Measurements from ENCODE around the gene ARID5B. TPM values are rescaled to one million over a fixed set of nuclear protein-coding genes. Genes with fewer than 3 reads are reported as not detected.

ARID5B gene
- total and polyA plus RNA-seq, 5 donors = 13.7 to 31.8 (median 19.3) TPM

- intact Hi-C loops (cut with DNase I) = no loop called here
- ATAC-seq (no peak), DNase-seq (no peak)
- no peaks in the 10 kb centered on the region for H3K9me3 ChIP-seq (ENCODE audit: control insufficient read depth, low read length)
- WGBS = 94% methylated on average over 1 of the region's 1 CpG
- H3K4me1 ChIP-seq (ENCODE audit: control insufficient read depth, insufficient read depth, low read length) = no peaks in the 10 kb centered on the region
- no peak overlapping the region for H3K27ac ChIP-seq (ENCODE audit: low read length)
- H3K27me3 ChIP-seq (ENCODE audit: control insufficient read depth, insufficient read depth) = no peaks in the 10 kb centered on the region
- H3K4me3 ChIP-seq (ENCODE audit: low read length) = no peak overlapping the region
Measured at GRCh38 chr10:62109587-62110293, 208.2 kb downstream of the ARID5B start.

- H3K27me3 ChIP-seq (ENCODE audit: control insufficient read depth, insufficient read depth) = no peaks in the 10 kb centered on the region
- H3K4me1 ChIP-seq (ENCODE audit: control insufficient read depth, insufficient read depth, low read length) = no peaks in the 10 kb centered on the region
- no peak for ATAC-seq
- H3K27ac ChIP-seq (ENCODE audit: low read length) = no peak overlapping the region
- intact Hi-C loops (cut with DNase I) = no loop called here
- no peak overlapping the region for H3K4me3 ChIP-seq (ENCODE audit: low read length)
- no peak for DNase-seq
- H3K9me3 ChIP-seq (ENCODE audit: control insufficient read depth, low read length) = no peaks in the 10 kb centered on the region
Measured at GRCh38 chr10:62112300-62112699, 210.8 kb downstream of the ARID5B start.

- 65% methylated on average over 4 of the region's 4 CpGs for WGBS
- H3K4me3 ChIP-seq (ENCODE audit: low read length) = no peak overlapping the region
- no peak for DNase-seq
- no peak for ATAC-seq
- H3K4me1 ChIP-seq (ENCODE audit: control insufficient read depth, insufficient read depth, low read length) = no peaks in the 10 kb centered on the region
- no peaks in the 10 kb centered on the region for H3K27me3 ChIP-seq (ENCODE audit: control insufficient read depth, insufficient read depth)
- no peak overlapping the region for H3K27ac ChIP-seq (ENCODE audit: low read length)
- no peaks in the 10 kb centered on the region for H3K9me3 ChIP-seq (ENCODE audit: control insufficient read depth, low read length)
- intact Hi-C loops (cut with DNase I) = no loop called here
Measured at GRCh38 chr10:62112963-62113362, 211.5 kb downstream of the ARID5B start.

- 95% methylated on average over 4 of the region's 4 CpGs for WGBS
- no peak for ATAC-seq
Measured at GRCh38 chr10:62113680-62114079, 212.2 kb downstream of the ARID5B start.

GRCh38 chr10:62115321-62115720 lies 213.8 kb downstream of the ARID5B start:
- Histone ChIP-seq H3K9me3 (ENCODE audit: control insufficient read depth, low read length) (no peaks in the 10 kb centered on the region), H3K27ac (ENCODE audit: low read length) (no peak overlapping the region), H3K27me3 (ENCODE audit: control insufficient read depth, insufficient read depth) (no peaks in the 10 kb centered on the region), H3K4me1 (ENCODE audit: control insufficient read depth, insufficient read depth, low read length) (no peaks in the 10 kb centered on the region), H3K4me3 (ENCODE audit: low read length) (no peak overlapping the region)
- intact Hi-C loops (cut with DNase I) = no loop called here
- ATAC-seq (no peak), DNase-seq (no peak)
- 98% methylated on average over 4 of the region's 4 CpGs for WGBS

More at GRCh38 chr10:62113680-62114079, 212.2 kb downstream of the ARID5B start:
- intact Hi-C loops (cut with DNase I) = no loop called here
- Histone ChIP-seq H3K27ac (ENCODE audit: low read length) (no peak overlapping the region), H3K4me1 (ENCODE audit: control insufficient read depth, insufficient read depth, low read length) (no peaks in the 10 kb centered on the region), H3K4me3 (ENCODE audit: low read length) (no peak overlapping the region), H3K9me3 (ENCODE audit: control insufficient read depth, low read length) (no peaks in the 10 kb centered on the region), H3K27me3 (ENCODE audit: control insufficient read depth, insufficient read depth) (no peaks in the 10 kb centered on the region)
- DNase-seq = no peak

GRCh38 chr10:62115842-62116241 lies 214.3 kb downstream of the ARID5B start:
- ATAC-seq (no peak), DNase-seq (no peak)
- Histone ChIP-seq H3K27ac (ENCODE audit: low read length) (no peak overlapping the region), H3K9me3 (ENCODE audit: control insufficient read depth, low read length) (no peaks in the 10 kb centered on the region), H3K27me3 (ENCODE audit: control insufficient read depth, insufficient read depth) (no peaks in the 10 kb centered on the region), H3K4me3 (ENCODE audit: low read length) (no peak overlapping the region), H3K4me1 (ENCODE audit: control insufficient read depth, insufficient read depth, low read length) (no peaks in the 10 kb centered on the region)
- 88% methylated on average over 5 of the region's 5 CpGs for WGBS
- intact Hi-C loops (cut with DNase I) = no loop called here

- intact Hi-C loops (cut with DNase I) = no loop called here
- 93% methylated on average over 6 of the region's 6 CpGs for WGBS
- no peaks in the 10 kb centered on the region for H3K4me1 ChIP-seq (ENCODE audit: control insufficient read depth, insufficient read depth, low read length)
- DNase-seq (no peak), ATAC-seq (no peak)
- H3K9me3 ChIP-seq (ENCODE audit: control insufficient read depth, low read length) = no peaks in the 10 kb centered on the region
- no peak overlapping the region for H3K27ac ChIP-seq (ENCODE audit: low read length)
- no peak overlapping the region for H3K4me3 ChIP-seq (ENCODE audit: low read length)
- no peaks in the 10 kb centered on the region for H3K27me3 ChIP-seq (ENCODE audit: control insufficient read depth, insufficient read depth)
Measured at GRCh38 chr10:62116896-62117295, 215.4 kb downstream of the ARID5B start.

- no peaks in the 10 kb centered on the region for H3K9me3 ChIP-seq (ENCODE audit: control insufficient read depth, low read length)
- no peaks in the 10 kb centered on the region for H3K27me3 ChIP-seq (ENCODE audit: control insufficient read depth, insufficient read depth)
- no peak overlapping the region for H3K4me3 ChIP-seq (ENCODE audit: low read length)
- intact Hi-C loops (cut with DNase I) = no loop called here
- 95% methylated on average over 1 of the region's 1 CpG for WGBS
- no peaks in the 10 kb centered on the region for H3K4me1 ChIP-seq (ENCODE audit: control insufficient read depth, insufficient read depth, low read length)
- DNase-seq (no peak), ATAC-seq (no peak)
- H3K27ac ChIP-seq (ENCODE audit: low read length) = no peak overlapping the region
Measured at GRCh38 chr10:62121187-62121530, 219.7 kb downstream of the ARID5B start.

- H3K4me3 ChIP-seq (ENCODE audit: low read length) = no peak overlapping the region
- no peak for DNase-seq
- intact Hi-C loops (cut with DNase I) = no loop called here
- no peaks in the 10 kb centered on the region for H3K9me3 ChIP-seq (ENCODE audit: control insufficient read depth, low read length)
- H3K4me1 ChIP-seq (ENCODE audit: control insufficient read depth, insufficient read depth, low read length) = peaks cover 2% of the 10 kb centered on the region
- H3K27ac ChIP-seq (ENCODE audit: low read length) = no peak overlapping the region
- no peaks in the 10 kb centered on the region for H3K27me3 ChIP-seq (ENCODE audit: control insufficient read depth, insufficient read depth)
- 68% methylated on average over 2 of the region's 2 CpGs for WGBS
- ATAC-seq = no peak
Measured at GRCh38 chr10:62127975-62128374, 226.5 kb downstream of the ARID5B start.

- Histone ChIP-seq H3K9me3 (ENCODE audit: control insufficient read depth, low read length) (no peaks in the 10 kb centered on the region), H3K27me3 (ENCODE audit: control insufficient read depth, insufficient read depth) (no peaks in the 10 kb centered on the region), H3K27ac (ENCODE audit: low read length) (no peak overlapping the region), H3K4me1 (ENCODE audit: control insufficient read depth, insufficient read depth, low read length) (peaks cover 2% of the 10 kb centered on the region), H3K4me3 (ENCODE audit: low read length) (no peak overlapping the region)
- 49% methylated on average over 3 of the region's 3 CpGs for WGBS
- intact Hi-C loops (cut with DNase I) = no loop called here
- ATAC-seq = peak; percentile 75 to 96
- no peak for DNase-seq
Measured at GRCh38 chr10:62130948-62131347, 229.4 kb downstream of the ARID5B start.

GRCh38 chr10:62131724-62132123 lies 230.2 kb downstream of the ARID5B start:
- Histone ChIP-seq H3K27me3 (ENCODE audit: control insufficient read depth, insufficient read depth) (no peaks in the 10 kb centered on the region), H3K27ac (ENCODE audit: low read length) (no peak overlapping the region), H3K4me3 (ENCODE audit: low read length) (no peak overlapping the region), H3K4me1 (ENCODE audit: control insufficient read depth, insufficient read depth, low read length) (peaks cover 2% of the 10 kb centered on the region), H3K9me3 (ENCODE audit: control insufficient read depth, low read length) (no peaks in the 10 kb centered on the region)
- DNase-seq (no peak), ATAC-seq (no peak)
- intact Hi-C loops (cut with DNase I) = no loop called here
- over 99% methylated on average over 4 of the region's 4 CpGs for WGBS

- no peaks in the 10 kb centered on the region for H3K9me3 ChIP-seq (ENCODE audit: control insufficient read depth, low read length)
- no peaks in the 10 kb centered on the region for H3K27me3 ChIP-seq (ENCODE audit: control insufficient read depth, insufficient read depth)
- intact Hi-C loops (cut with DNase I) = no loop called here
- no peaks in the 10 kb centered on the region for H3K4me1 ChIP-seq (ENCODE audit: control insufficient read depth, insufficient read depth, low read length)
- no peak overlapping the region for H3K27ac ChIP-seq (ENCODE audit: low read length)
- ATAC-seq (no peak), DNase-seq (no peak)
- H3K4me3 ChIP-seq (ENCODE audit: low read length) = no peak overlapping the region
Measured at GRCh38 chr10:62133618-62134017, 232.1 kb downstream of the ARID5B start.

Data from right cardiac atrium (tissue), 5 donors.